Lower lobe of right lung (tissue), 2 donors: Measurements from ENCODE around the gene SLC49A4. TPM values are rescaled to one million over a fixed set of nuclear protein-coding genes. Genes with fewer than 3 reads are reported as not detected.

Experiments used
- ATAC-seq, 2 donors: fragments of 200-7000 bp; cut with Tn5 transposase; one replicate each; pipeline ENCODE4 v1.9.1; 2020 to 2022; ENCODE audit warnings: mild to moderate bottlenecking in 2 of 2, moderate library complexity in 2 of 2
- DNase-seq: peaks from one replicate; pipeline ENCODE4 v3.0.0-alpha.2; 2020
- H3K27ac ChIP-seq: fragments of 200-600 bp; one replicate; pipeline ENCODE4 v1.8.0; 2022
- H3K27me3 ChIP-seq: fragments of 200-600 bp; one replicate; pipeline ENCODE4 v1.8.0; 2022; ENCODE audit warnings: low read depth
- H3K36me3 ChIP-seq: fragments of 200-600 bp; one replicate; pipeline ENCODE4 v1.8.0; 2022; ENCODE audit warnings: mild to moderate bottlenecking
- H3K4me1 ChIP-seq: fragments of 200-600 bp; one replicate; pipeline ENCODE4 v1.8.0; 2022
- H3K4me3 ChIP-seq: fragments of 200-600 bp; one replicate; pipeline ENCODE4 v1.8.0; 2022; ENCODE audit warnings: mild to moderate bottlenecking
- H3K9me3 ChIP-seq: fragments of 200-600 bp; one replicate; pipeline ENCODE4 v1.8.0; 2022
- intact Hi-C: fragments of 100-400 bp; cut with DNase I; formaldehyde crosslinking; loops from one replicate; pipeline ENCODE4 v1.11.0; 2022
- total RNA-seq: library from RNA; stranded (reverse); fragmentation: NEBNext Ultra II Directional; extraction: Animal tissue kit (Norgen Biotek cat#: 25700); gene quantifications from one replicate; pipeline ENCODE4 v1.2.1, GENCODE V29; 2021
- TF ChIP-seq, protein P1 (sequence below): fragments of 200-600 bp; IDR thresholded peaks from one replicate; pipeline ENCODE4 v1.8.0; 2022; ENCODE audit warnings: antibody characterized with exemption, mild to moderate bottlenecking
- donor health status: DM: no; HTN: yes; CAD: no; lungs with severe emphysema.

SLC49A4 gene
- total RNA-seq, 1 donor from 2014 or later, result 14.9 TPM

DNA sequence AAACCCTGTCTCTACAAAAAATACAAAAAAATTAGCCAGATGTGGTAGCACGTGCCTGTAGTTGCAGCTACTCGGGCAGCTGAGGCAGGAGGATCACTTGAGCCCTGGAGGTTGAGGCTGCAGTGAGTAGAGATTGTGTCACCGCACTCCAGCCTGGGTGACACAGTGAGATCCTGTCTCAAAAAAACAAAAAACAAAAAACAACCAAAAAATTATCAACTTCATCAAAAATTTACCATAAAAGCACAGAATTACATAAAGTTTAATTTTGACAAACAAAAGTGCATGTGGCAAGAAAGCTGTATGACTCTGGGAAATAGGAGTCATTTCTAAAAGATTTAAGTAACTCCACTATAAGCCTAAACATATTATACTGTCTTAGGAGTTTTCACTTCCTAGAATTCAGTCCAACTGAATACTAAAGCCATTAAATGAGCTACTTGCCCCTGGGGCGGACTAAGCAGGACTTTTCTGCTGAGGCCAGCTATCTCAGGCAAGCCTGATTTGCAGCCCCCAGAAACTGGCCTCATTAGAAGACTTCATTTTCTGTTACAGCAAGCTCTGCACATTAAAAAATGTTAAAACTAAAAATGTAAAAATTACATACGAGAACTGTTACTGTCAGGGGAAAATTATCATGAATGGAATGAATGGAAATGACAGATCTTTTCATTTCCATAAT lies 24.2 kb upstream of the SLC49A4 start:
- no peak overlapping the region for H3K4me3 ChIP-seq
- ATAC-seq, result no peak
- TF ChIP-seq, protein P1, sequence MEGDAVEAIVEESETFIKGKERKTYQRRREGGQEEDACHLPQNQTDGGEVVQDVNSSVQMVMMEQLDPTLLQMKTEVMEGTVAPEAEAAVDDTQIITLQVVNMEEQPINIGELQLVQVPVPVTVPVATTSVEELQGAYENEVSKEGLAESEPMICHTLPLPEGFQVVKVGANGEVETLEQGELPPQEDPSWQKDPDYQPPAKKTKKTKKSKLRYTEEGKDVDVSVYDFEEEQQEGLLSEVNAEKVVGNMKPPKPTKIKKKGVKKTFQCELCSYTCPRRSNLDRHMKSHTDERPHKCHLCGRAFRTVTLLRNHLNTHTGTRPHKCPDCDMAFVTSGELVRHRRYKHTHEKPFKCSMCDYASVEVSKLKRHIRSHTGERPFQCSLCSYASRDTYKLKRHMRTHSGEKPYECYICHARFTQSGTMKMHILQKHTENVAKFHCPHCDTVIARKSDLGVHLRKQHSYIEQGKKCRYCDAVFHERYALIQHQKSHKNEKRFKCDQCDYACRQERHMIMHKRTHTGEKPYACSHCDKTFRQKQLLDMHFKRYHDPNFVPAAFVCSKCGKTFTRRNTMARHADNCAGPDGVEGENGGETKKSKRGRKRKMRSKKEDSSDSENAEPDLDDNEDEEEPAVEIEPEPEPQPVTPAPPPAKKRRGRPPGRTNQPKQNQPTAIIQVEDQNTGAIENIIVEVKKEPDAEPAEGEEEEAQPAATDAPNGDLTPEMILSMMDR, result no peak
- H3K27me3 ChIP-seq, result no peaks in the 10 kb centered on the region
- H3K27ac ChIP-seq, result peak overlapping the region; percentile 44
- peaks cover 7% of the 10 kb centered on the region for H3K4me1 ChIP-seq
- intact Hi-C loops, result no loop called here
- peaks cover 9% of the 10 kb centered on the region for H3K36me3 ChIP-seq
- no peak for DNase-seq
- H3K9me3 ChIP-seq, result no peaks in the 10 kb centered on the region

DNA sequence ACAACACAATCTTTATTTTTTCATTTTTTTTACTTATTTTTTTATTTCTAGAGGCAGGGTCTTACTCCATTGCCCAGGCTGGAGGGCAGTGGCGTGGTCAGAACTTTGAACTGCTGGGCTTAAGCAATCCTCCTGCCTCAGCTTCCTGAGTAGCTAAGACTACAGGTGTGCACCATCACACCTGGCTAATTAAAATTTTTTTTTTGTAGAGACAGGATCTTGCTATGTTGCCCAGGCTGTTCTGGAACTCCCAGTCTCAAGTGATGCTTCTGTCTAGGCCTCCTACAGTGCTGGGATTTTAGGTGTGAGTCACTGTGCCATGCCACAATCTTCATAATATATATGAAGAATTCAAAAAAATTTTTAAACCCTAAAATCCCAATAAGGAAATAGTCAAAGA lies 22.0 kb upstream of the SLC49A4 start:
- DNase-seq, result no peak
- TF ChIP-seq, protein P1, result no peak
- intact Hi-C loops, result no loop called here
- no peak for ATAC-seq
- Histone ChIP-seq H3K4me3 (no peak overlapping the region), H3K36me3 (peaks cover 13% of the 10 kb centered on the region), H3K27ac (no peak overlapping the region), H3K27me3 (no peaks in the 10 kb centered on the region), H3K4me1 (peaks cover 7% of the 10 kb centered on the region), H3K9me3 (no peaks in the 10 kb centered on the region)

DNA sequence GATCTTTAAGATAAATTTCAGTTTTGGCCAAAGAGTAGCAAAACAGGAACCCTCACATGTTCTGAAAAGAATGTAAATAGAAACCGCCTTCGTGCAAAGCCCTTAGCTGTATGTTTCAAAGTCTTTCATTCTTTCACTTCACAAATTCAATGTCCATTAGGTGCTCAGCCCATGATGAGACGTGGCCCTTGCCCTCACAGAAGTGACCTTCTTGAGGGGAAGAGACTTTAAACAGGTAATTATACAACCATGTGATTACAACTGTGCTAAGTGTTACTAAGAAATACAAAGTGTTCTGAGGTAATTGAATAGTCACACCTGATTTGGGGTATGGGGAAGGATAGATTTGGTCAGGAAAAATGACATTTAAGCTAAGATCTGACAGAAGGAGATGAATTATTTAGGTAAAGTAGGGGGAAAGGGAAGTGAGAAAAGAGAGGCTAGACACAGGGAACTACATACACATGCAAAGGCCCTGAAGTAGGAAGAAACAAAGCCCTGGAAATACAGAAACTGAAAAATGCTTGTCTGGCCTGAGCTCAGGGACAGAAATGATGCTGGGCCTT lies 20.8 kb upstream of the SLC49A4 start:
- H3K9me3 ChIP-seq, result no peaks in the 10 kb centered on the region
- H3K4me3 ChIP-seq, result no peak overlapping the region
- TF ChIP-seq, protein P1, result no peak
- DNase-seq, result no peak
- peaks cover 7% of the 10 kb centered on the region for H3K4me1 ChIP-seq
- H3K27ac ChIP-seq, result peak overlapping the region; percentile 14
- peaks cover 13% of the 10 kb centered on the region for H3K36me3 ChIP-seq
- peak in 1 of 2 donors; percentile 50 for ATAC-seq
- no peaks in the 10 kb centered on the region for H3K27me3 ChIP-seq
- intact Hi-C loops, result no loop called here

DNA sequence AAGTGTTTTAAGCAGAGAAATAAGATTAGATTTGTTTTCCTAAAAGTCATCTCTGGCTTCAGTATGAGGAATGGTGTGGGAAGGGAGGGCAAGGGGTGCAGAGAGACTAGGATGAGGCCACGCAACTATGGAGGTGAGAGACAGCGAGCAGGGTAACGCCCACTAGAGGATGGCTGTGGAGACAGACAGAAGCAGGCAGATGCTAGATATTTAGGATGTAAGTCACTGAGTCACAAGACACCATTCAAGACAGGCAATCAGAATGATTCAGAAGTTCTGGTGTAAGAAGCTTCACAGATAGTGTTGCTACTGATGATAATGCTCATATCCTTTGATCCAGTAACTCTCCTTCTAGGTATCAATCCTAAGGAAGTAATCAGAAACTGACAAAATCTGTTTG lies 20.3 kb upstream of the SLC49A4 start:
- Histone ChIP-seq H3K9me3 (no peaks in the 10 kb centered on the region), H3K36me3 (peaks cover 13% of the 10 kb centered on the region), H3K27ac (peak overlapping the region; percentile 14), H3K4me3 (no peak overlapping the region), H3K4me1 (peaks cover 7% of the 10 kb centered on the region), H3K27me3 (no peaks in the 10 kb centered on the region)
- ATAC-seq, result no peak
- intact Hi-C loops, result no loop called here
- TF ChIP-seq, protein P1, result no peak
- DNase-seq, result no peak

DNA sequence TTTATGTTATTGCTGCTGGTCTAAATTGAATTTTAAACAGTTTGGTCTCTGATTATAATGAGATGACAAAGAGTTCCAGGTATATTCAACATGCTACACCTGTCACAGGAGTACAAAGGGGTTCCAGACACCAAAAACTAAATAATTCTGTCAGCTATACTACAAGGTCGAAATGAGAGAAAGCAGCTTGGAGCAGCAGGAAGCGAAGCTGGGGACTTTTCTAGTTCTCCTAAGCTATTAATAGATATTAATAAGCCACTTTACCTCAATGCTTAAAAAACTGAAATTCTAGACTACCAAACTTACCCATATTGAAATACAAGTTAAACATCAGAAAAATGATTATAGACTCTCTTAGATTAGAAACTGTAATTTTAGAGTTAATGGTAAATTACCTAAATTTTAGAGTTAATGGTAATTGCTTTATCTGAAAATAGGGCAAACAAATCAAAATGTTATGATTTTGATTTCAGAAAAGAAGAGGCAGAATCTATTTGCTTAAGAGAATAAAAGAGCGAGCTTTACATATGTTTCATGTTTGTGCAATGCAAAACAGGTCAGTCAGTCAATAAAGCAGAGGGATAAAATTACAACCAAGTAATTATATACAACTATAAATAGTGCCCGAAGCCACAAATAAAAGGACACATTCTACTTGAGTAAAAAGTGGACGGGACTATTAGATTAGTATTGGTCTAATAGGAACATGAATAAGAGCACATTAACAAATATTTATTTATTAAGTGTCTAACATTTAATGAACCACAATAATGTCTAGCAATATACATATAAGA lies 18.0 kb upstream of the SLC49A4 start:
- Histone ChIP-seq H3K4me3 (no peak overlapping the region), H3K4me1 (no peaks in the 10 kb centered on the region), H3K9me3 (no peaks in the 10 kb centered on the region), H3K27ac (no peak overlapping the region), H3K27me3 (no peaks in the 10 kb centered on the region), H3K36me3 (peaks cover 4% of the 10 kb centered on the region)
- TF ChIP-seq, protein P1, result no peak
- intact Hi-C loops, result no loop called here
- DNase-seq (no peak), ATAC-seq (no peak)
